K562 (cell line): ENCODE measurements around the gene UPF1.

ENCODE experiments used
- ARID2 ChIP-seq: fragments of 450-650 bp; IDR thresholded peaks from 2 replicates; pipeline ENCODE4 v1.6.1; 2017; ENCODE audit warnings: antibody characterized with exemption, mild to moderate bottlenecking
- CBFA2T2 ChIP-seq: fragments of 450-650 bp; conservative IDR thresholded peaks from 2 replicates; pipeline ENCODE4 v1.6.1; 2017; ENCODE audit warnings: mild to moderate bottlenecking
- GTF2A2 ChIP-seq: IDR thresholded peaks from 2 replicates; pipeline ENCODE4 v1.6.1; 2016; ENCODE audit warnings: mild to moderate bottlenecking, missing genetic modification characterization, missing compliant biosample characterization
- HNRNPK ChIP-seq: fragments of 200-400 bp; formaldehyde crosslinking; IDR thresholded peaks from one replicate; pipeline ENCODE4 v1.6.1; 2018; ENCODE audit warnings: mild to moderate bottlenecking, low read depth, low read length; ENCODE audit not compliant: poor library complexity, severe bottlenecking
- KLF1 ChIP-seq: fragments of 450-650 bp; IDR thresholded peaks from 2 replicates; pipeline ENCODE4 v1.6.1; 2016; ENCODE audit warnings: missing genetic modification characterization, missing compliant biosample characterization
- MAFK ChIP-seq: IDR thresholded peaks from 2 replicates; pipeline ENCODE4 v1.6.1; 2011; ENCODE audit warnings: low read length, improper control_type of control experiment
- POLR2A ChIP-seq: fragments of 450-650 bp; conservative IDR thresholded peaks from 2 replicates; pipeline ENCODE4 v1.6.1; 2016
- POLR2AphosphoS5 ChIP-seq: IDR thresholded peaks from 2 replicates; pipeline ENCODE4 v1.6.1; 2011; ENCODE audit warnings: mild to moderate bottlenecking, low read depth, low read length, moderate library complexity; ENCODE audit not compliant: control insufficient read depth, insufficient read depth
- STAG1 ChIP-seq: sonication (generic); formaldehyde crosslinking; IDR thresholded peaks from 2 replicates; pipeline ENCODE4 v1.5.0; 2020; ENCODE audit warnings: missing genetic modification reagents, borderline replicate concordance
- ZFX ChIP-seq: sonication (generic); formaldehyde crosslinking; IDR thresholded peaks from 2 replicates; pipeline ENCODE4 v1.8.0; 2022; ENCODE audit warnings: mild to moderate bottlenecking, missing genetic modification reagents, moderate library complexity
- ZNF165 ChIP-seq: fragments of 250-450 bp; sonication (Bioruptor Pico); IDR thresholded peaks from 2 replicates; pipeline ENCODE4 v1.4.0; 2020; ENCODE audit warnings: borderline replicate concordance
- ZNF408 ChIP-seq: fragments of 250-450 bp; sonication (Bioruptor Pico); IDR thresholded peaks from 2 replicates; pipeline ENCODE4 v1.4.0; 2020; ENCODE audit warnings: low read depth, mild to moderate bottlenecking, moderate library complexity
- TF ChIP-seq, protein P1 (sequence below), 3 experiments: IDR thresholded peaks in 2 of 3; conservative IDR thresholded peaks in 1 of 3; 2 replicates each; pipeline ENCODE4 v1.5.1; 2011 to 2012; ENCODE audit warnings: low read length in 3 of 3, mild to moderate bottlenecking in 3 of 3, control low read depth in 2 of 3, improper control_type of control experiment in 1 of 3, inconsistent platforms in 1 of 3, low read depth in 1 of 3, mixed read lengths in 1 of 3, moderate library complexity in 1 of 3; ENCODE audit not compliant: insufficient read depth in 2 of 3

DNA sequence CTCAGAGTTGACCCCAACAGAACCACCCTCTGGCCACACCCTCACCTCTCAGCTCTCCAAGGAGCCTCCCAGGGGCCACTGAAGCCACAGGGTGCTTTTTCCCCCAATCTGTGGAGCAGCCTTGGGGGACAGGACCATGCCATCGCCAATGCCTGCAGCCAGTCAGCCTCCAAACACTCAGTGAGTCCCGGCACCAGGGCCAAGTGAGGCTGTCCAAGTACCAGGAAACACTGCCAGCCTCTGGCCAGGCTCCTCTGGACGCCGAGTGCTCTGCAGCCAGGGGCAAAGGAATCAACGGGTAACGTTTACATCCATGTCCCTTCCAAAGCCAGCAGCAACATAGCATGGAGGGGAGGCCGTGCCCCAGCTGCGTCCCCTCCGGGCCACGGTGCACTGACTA is 31.1 kb upstream of the UPF1 start:
- no peak for TF ChIP-seq ZNF165 (CRISPR knock-in tag)
- TF ChIP-seq GTF2A2 (tag) = no peak
- TF ChIP-seq STAG1 = no peak
- TF ChIP-seq, protein P1, sequence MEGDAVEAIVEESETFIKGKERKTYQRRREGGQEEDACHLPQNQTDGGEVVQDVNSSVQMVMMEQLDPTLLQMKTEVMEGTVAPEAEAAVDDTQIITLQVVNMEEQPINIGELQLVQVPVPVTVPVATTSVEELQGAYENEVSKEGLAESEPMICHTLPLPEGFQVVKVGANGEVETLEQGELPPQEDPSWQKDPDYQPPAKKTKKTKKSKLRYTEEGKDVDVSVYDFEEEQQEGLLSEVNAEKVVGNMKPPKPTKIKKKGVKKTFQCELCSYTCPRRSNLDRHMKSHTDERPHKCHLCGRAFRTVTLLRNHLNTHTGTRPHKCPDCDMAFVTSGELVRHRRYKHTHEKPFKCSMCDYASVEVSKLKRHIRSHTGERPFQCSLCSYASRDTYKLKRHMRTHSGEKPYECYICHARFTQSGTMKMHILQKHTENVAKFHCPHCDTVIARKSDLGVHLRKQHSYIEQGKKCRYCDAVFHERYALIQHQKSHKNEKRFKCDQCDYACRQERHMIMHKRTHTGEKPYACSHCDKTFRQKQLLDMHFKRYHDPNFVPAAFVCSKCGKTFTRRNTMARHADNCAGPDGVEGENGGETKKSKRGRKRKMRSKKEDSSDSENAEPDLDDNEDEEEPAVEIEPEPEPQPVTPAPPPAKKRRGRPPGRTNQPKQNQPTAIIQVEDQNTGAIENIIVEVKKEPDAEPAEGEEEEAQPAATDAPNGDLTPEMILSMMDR (IDR thresholded peaks at IDR 0.05 in 2 of 3, conservative IDR thresholded peaks at IDR 0.05 in 1 of 3; ENCODE audit: insufficient read depth in 2 of 3, low read depth in 1 of 3, low read length in 3 of 3) = no peak
- no peak for TF ChIP-seq ZFX (CRISPR knock-in tag)
- TF ChIP-seq HNRNPK = no peak
- TF ChIP-seq ZNF408 = no peak
- no peak for TF ChIP-seq MAFK
- no peak for TF ChIP-seq POLR2A
- TF ChIP-seq ARID2 = no peak
- TF ChIP-seq POLR2AphosphoS5 = no peak
- TF ChIP-seq CBFA2T2 = no peak
- TF ChIP-seq KLF1 (tag) = no peak
